K562 (cell line): ENCODE measurements around the gene SNCB. TPM values are rescaled to one million over a fixed set of nuclear protein-coding genes. Genes with fewer than 3 reads are reported as not detected.

Experiments used
- ATAC-seq: fragments of 200-7000 bp; cut with Tn5 transposase; 3 replicates; pipeline ENCODE4 v1.9.1; 2020; ENCODE audit warnings: moderate library complexity
- BruUV-seq: library from RNA; stranded (reverse); fragments of 400-500 nt; replicated peaks from 2 replicates; lab custom pipeline; 2021; lab: Mats Ljungman, UMichigan
- CTCF ChIA-PET: fragments of 300-600 bp; formaldehyde crosslinking; extraction: SDS; loops from one replicate; lab custom pipeline; 2021; ENCODE audit warnings: low intra/inter-chr PET ratio; lab: Yijun Ruan, JAX
- POLR2A ChIA-PET: fragments of 300-600, 350-650 bp; sonication (Branson Sonifier 250); formaldehyde crosslinking; extraction: SDS; loops from one replicate; lab custom pipeline; 2021; ENCODE audit warnings: antibody characterized with exemption, inconsistent platforms; lab: Yijun Ruan, JAX
- DNase-seq, 4 experiments: peaks; one replicate each; pipeline versions ENCODE4 v3.0.0 to v3.0.0-alpha.2; 2011 to 2018; ENCODE audit warnings: low spot score in 3 of 4, mixed read lengths in 3 of 4; ENCODE audit errors: extremely low read depth in 1 of 4
- FAIRE-seq: peaks from 2 replicates; lab custom pipeline; 2011; peaks lifted over from hg19 to GRCh38; lab: Jason Lieb, UNC
- H2AFZ ChIP-seq: 2 replicates; pipeline ENCODE4 v1.6.0; 2011; ENCODE audit warnings: low read depth, low read length, control low read depth, inconsistent platforms
- H3K27ac ChIP-seq: fragments of 200-600 bp; 3 replicates; pipeline ENCODE4 v1.8.0; 2011; ENCODE audit warnings: low read depth, mild to moderate bottlenecking, control low read depth, inconsistent platforms, low read length, moderate library complexity, mixed read lengths; ENCODE audit errors: extremely low read depth
- H3K27me3 ChIP-seq, 2 experiments: fragments of 300-600 bp in 1 of 2; 2 replicates in 1 of 2; 3 replicates in 1 of 2; pipeline versions ENCODE4 v1.6.0 to v1.8.0; 2011; ENCODE audit warnings: inconsistent platforms in 2 of 2, low read length in 2 of 2, mild to moderate bottlenecking in 1 of 2, mixed read lengths in 1 of 2, moderate library complexity in 1 of 2; ENCODE audit not compliant: control insufficient read depth in 2 of 2, insufficient read depth in 2 of 2
- H3K36me3 ChIP-seq: fragments of 300-600 bp; 3 replicates; pipeline ENCODE4 v1.8.0; 2011; ENCODE audit warnings: mild to moderate bottlenecking, low read length, inconsistent platforms; ENCODE audit not compliant: control insufficient read depth, insufficient read depth
- H3K4me1 ChIP-seq, 2 experiments: fragments of 200-600 bp in 1 of 2; replicated peaks in 1 of 2; 2 replicates in 1 of 2; 3 replicates in 1 of 2; pipeline versions ENCODE4 v1.5.1 to v1.8.0; 2011; ENCODE audit warnings: inconsistent platforms in 2 of 2, low read length in 2 of 2, mild to moderate bottlenecking in 1 of 2, mixed read lengths in 1 of 2, moderate library complexity in 1 of 2; ENCODE audit not compliant: control insufficient read depth in 2 of 2, insufficient read depth in 2 of 2
- H3K4me2 ChIP-seq: 2 replicates; pipeline ENCODE4 v1.6.1; 2011; ENCODE audit warnings: low read length, control low read depth, inconsistent platforms, mixed read lengths; ENCODE audit not compliant: insufficient read depth
- H3K4me3 ChIP-seq: fragments of 200-600 bp; sonication (generic), shearing (Covaris generic); 2 replicates; pipeline ENCODE4 v1.5.1; 2016; ENCODE audit warnings: control low read depth, inconsistent platforms
- H3K79me2 ChIP-seq: fragments of 200-600 bp; 3 replicates; pipeline ENCODE4 v1.8.0; 2011; ENCODE audit warnings: low read length, inconsistent platforms; ENCODE audit not compliant: control insufficient read depth, insufficient read depth
- H3K9ac ChIP-seq, 2 experiments: 2 replicates each; pipeline versions ENCODE4 v1.6.0 to v1.6.1; 2011; ENCODE audit warnings: low read depth in 2 of 2, low read length in 2 of 2, control low read depth in 1 of 2, inconsistent platforms in 1 of 2, mild to moderate bottlenecking in 1 of 2, mixed read lengths in 1 of 2; ENCODE audit not compliant: insufficient read depth in 1 of 2
- H3K9me1 ChIP-seq: one replicate; pipeline ENCODE4 v1.6.0; 2011; ENCODE audit warnings: inconsistent platforms, mild to moderate bottlenecking, low read length, moderate library complexity; ENCODE audit not compliant: control insufficient read depth, insufficient read depth
- H3K9me3 ChIP-seq: replicated peaks from 2 replicates; pipeline ENCODE4 v1.5.1; 2011; ENCODE audit warnings: low read depth, low read length, inconsistent platforms; ENCODE audit not compliant: control insufficient read depth, insufficient read depth
- H4K20me1 ChIP-seq: replicated peaks from 2 replicates; pipeline ENCODE4 v1.6.1; 2011; ENCODE audit warnings: low read length, inconsistent platforms, mixed read lengths; ENCODE audit not compliant: control insufficient read depth, insufficient read depth
- CAMTA2 ChIP-seq: fragments of 250-450 bp; sonication (Bioruptor Pico); conservative IDR thresholded peaks from 2 replicates; pipeline ENCODE4 v1.5.1; 2022
- FOXO4 ChIP-seq: fragments of 450-650 bp; formaldehyde crosslinking; IDR thresholded peaks from 2 replicates; pipeline ENCODE4 v1.4.0; 2020; ENCODE audit warnings: mild to moderate bottlenecking, moderate library complexity
- FOXP4 ChIP-seq: sonication (generic); formaldehyde crosslinking; IDR thresholded peaks from 2 replicates; pipeline ENCODE4 v1.8.0; 2022; ENCODE audit warnings: mild to moderate bottlenecking, missing genetic modification reagents, borderline replicate concordance
- GABPB1 ChIP-seq: sonication (generic); formaldehyde crosslinking; IDR thresholded peaks from 2 replicates; pipeline ENCODE4 v1.8.0; 2022; ENCODE audit warnings: mild to moderate bottlenecking, missing genetic modification reagents
- HNRNPUL1 ChIP-seq: fragments of 200-400 bp; formaldehyde crosslinking; IDR thresholded peaks from 2 replicates; pipeline ENCODE4 v1.6.1; 2017; ENCODE audit warnings: low read length
- MYNN ChIP-seq, 2 experiments: sonication (generic); formaldehyde crosslinking in 1 of 2; IDR thresholded peaks; 2 replicates each; pipeline versions ENCODE4 v1.5.0 to v1.6.1; 2016 to 2020; ENCODE audit warnings: antibody characterized with exemption in 1 of 2, missing genetic modification reagents in 1 of 2
- RBM39 ChIP-seq: fragments of 200-400 bp; formaldehyde crosslinking; optimal IDR thresholded peaks from 2 replicates; pipeline ENCODE3; 2018; ENCODE audit warnings: low read depth, low read length
- SOX6 ChIP-seq: fragments of 450-650 bp; IDR thresholded peaks from 2 replicates; pipeline ENCODE4 v1.6.1; 2014; ENCODE audit warnings: mild to moderate bottlenecking
- THAP7 ChIP-seq: fragments of 250-450 bp; sonication (Bioruptor Pico); IDR thresholded peaks from 2 replicates; pipeline ENCODE4 v1.5.0; 2021
- ZHX1 ChIP-seq: fragments of 150-350 bp; conservative IDR thresholded peaks from 2 replicates; pipeline ENCODE4 v1.6.1; 2014; ENCODE audit warnings: low read length
- ZNF408 ChIP-seq: fragments of 250-450 bp; sonication (Bioruptor Pico); IDR thresholded peaks from 2 replicates; pipeline ENCODE4 v1.4.0; 2020; ENCODE audit warnings: low read depth, mild to moderate bottlenecking, moderate library complexity
- ZNF436 ChIP-seq: fragments of 250-450, 450-650 bp; sonication (Bioruptor Pico); formaldehyde crosslinking; IDR thresholded peaks from 2 replicates; pipeline ENCODE4 v1.7.0; 2020; ENCODE audit warnings: mild to moderate bottlenecking
- ZNF639 ChIP-seq, 2 experiments: fragments of 200-800 bp in 1 of 2; sonication (Bioruptor generic) in 1 of 2; sonication (generic) in 1 of 2; formaldehyde crosslinking in 1 of 2; IDR thresholded peaks in 1 of 2; conservative IDR thresholded peaks in 1 of 2; 2 replicates each; pipeline versions ENCODE4 v1.5.0 to v1.6.1; 2016 to 2020; ENCODE audit warnings: missing compliant biosample characterization in 1 of 2, missing genetic modification characterization in 1 of 2, missing genetic modification reagents in 1 of 2
- WGBS: fragments of 100-300 bp; shearing (Covaris generic); methylation state at CpG from one replicate; pipeline ENCODE4 v1.1.6; 2016; ENCODE audit warnings: low coverage, mixed read lengths; ENCODE audit not compliant: insufficient coverage; ENCODE audit errors: missing lambda C conversion rate; 5-methylcytosine and 5-hydroxymethylcytosine counted together
- in situ Hi-C: fragments of 300-500 bp; cut with MboI; formaldehyde crosslinking; loops from 4 replicates; pipeline ENCODE4 v1.15.0; 2018; ENCODE audit warnings: inconsistent platforms, mixed read lengths
- intact Hi-C: fragments of 100-400 bp; cut with micrococcal nuclease; formaldehyde crosslinking; loops from 2 replicates; pipeline ENCODE4 v1.14.2; 2022
- polyA plus RNA-seq, 8 experiments: library from polyadenylated mRNA; depleted of rRNA in 4 of 8; stranded (reverse) in 5 of 8; unstranded in 3 of 8; fragments of >200 nt; fragmentation: Nextera tagmentation in 2 of 8; fragmentation: Illumina TruSeq in 1 of 8; extraction: Ambion mirVana in 2 of 8; extraction: Trizol in 1 of 8; gene quantifications; 2 replicates each; pipeline versions ENCODE4 v1.2.1 to v1.2.3, GENCODE V29; 2011 to 2014; ENCODE audit warnings: inconsistent platforms in 1 of 8, missing spikeins in 1 of 8
- total RNA-seq, 7 experiments: library from RNA; depleted of rRNA in 6 of 7; stranded (reverse); fragments of >200 nt in 6 of 7; fragmentation: Illumina TruSeq in 2 of 7; extraction: Trizol in 2 of 7; gene quantifications; 2 replicates each; pipeline versions ENCODE4 v1.2.1 to v1.2.3, GENCODE V29; 2011 to 2021; ENCODE audit warnings: low replicate concordance in 1 of 7

The SNCB gene
- total and polyA plus RNA-seq, 9 of the 15 experiments (the other 6 are each of a cell fraction or from before 2014, with no cell fraction given), result not detected

- H3K9ac ChIP-seq, result no peak overlapping the region
- intact Hi-C loops (loop anchor here (10.0 kb wide), 1 partner anchor 66 kb away; no protein-coding TSS in a partner anchor), in situ Hi-C loops (no loop called here)
- 10% methylated on average over 4 of the region's 4 CpGs for WGBS
- no peaks in the 10 kb centered on the region for H3K36me3 ChIP-seq
- H2AFZ ChIP-seq, result no peak overlapping the region
- CTCF ChIA-PET, result no interaction called here
- POLR2A ChIA-PET, result no interaction called here
- no TSS peak for BruUV-seq
- no peak for FAIRE-seq
- no peak for ATAC-seq
- no peak overlapping the region for H3K4me2 ChIP-seq
- H3K27ac ChIP-seq, result no peak overlapping the region
- H3K9me3 ChIP-seq, result no peaks in the 10 kb centered on the region
- H3K27me3 ChIP-seq, result peaks cover 21 to 35% of the 10 kb centered on the region in 2 experiments; a peak in 4 of 5 replicates
- H3K79me2 ChIP-seq, result no peaks in the 10 kb centered on the region
- no peak overlapping the region for H3K4me3 ChIP-seq
- DNase-seq, result no peak
- peaks cover 13 to 27% of the 10 kb centered on the region in 2 experiments; a peak in 4 of 5 replicates for H3K4me1 ChIP-seq
- no peaks in the 10 kb centered on the region for H3K9me1 ChIP-seq
- H4K20me1 ChIP-seq, result peaks cover 4% of the 10 kb centered on the region; the same call in 1 of the 2 replicates
- TF ChIP-seq GABPB1 (CRISPR knock-in tag), result no peak
- TF ChIP-seq HNRNPUL1, result no peak
- no peak for TF ChIP-seq THAP7
- no peak for TF ChIP-seq SOX6
- TF ChIP-seq CAMTA2 (CRISPR knock-in tag), result no peak
- TF ChIP-seq FOXO4 (CRISPR knock-in tag), result no peak
- no peak for TF ChIP-seq ZNF436 (CRISPR knock-in tag)
- TF ChIP-seq ZNF408 (CRISPR knock-in tag), result no peak
- TF ChIP-seq MYNN (IDR thresholded peaks at IDR 0.05), result no peak
- no peak for TF ChIP-seq MYNN (CRISPR knock-in tag; IDR thresholded peaks at IDR 0.05)
- TF ChIP-seq FOXP4 (CRISPR knock-in tag), result no peak
- TF ChIP-seq ZNF639 (CRISPR knock-in tag; conservative IDR thresholded peaks at IDR 0.05 in 1 of 2, IDR thresholded peaks at IDR 0.05 in 1 of 2), result no peak
- TF ChIP-seq ZHX1, result no peak
- no peak for TF ChIP-seq RBM39
These were observed 10.3 kb upstream of the SNCB start for GRCh38 chr5:176640616-176641015.
